GM18870 (cell line): ENCODE measurements around the gene MCM7.
"Not testable (repeated sequence)": the region's sequence is repeated elsewhere in the genome, so short reads cannot be mapped to it uniquely, and the experiment has no call there.

Experiments used
- ATAC-seq: cut with Tn5 transposase; IDR thresholded peaks from one replicate; pipeline ENCODE4 v1.9.1; 2021; ENCODE audit warnings: moderate library complexity; ENCODE audit not compliant: unreplicated experiment

The MCM7 gene

DNA sequence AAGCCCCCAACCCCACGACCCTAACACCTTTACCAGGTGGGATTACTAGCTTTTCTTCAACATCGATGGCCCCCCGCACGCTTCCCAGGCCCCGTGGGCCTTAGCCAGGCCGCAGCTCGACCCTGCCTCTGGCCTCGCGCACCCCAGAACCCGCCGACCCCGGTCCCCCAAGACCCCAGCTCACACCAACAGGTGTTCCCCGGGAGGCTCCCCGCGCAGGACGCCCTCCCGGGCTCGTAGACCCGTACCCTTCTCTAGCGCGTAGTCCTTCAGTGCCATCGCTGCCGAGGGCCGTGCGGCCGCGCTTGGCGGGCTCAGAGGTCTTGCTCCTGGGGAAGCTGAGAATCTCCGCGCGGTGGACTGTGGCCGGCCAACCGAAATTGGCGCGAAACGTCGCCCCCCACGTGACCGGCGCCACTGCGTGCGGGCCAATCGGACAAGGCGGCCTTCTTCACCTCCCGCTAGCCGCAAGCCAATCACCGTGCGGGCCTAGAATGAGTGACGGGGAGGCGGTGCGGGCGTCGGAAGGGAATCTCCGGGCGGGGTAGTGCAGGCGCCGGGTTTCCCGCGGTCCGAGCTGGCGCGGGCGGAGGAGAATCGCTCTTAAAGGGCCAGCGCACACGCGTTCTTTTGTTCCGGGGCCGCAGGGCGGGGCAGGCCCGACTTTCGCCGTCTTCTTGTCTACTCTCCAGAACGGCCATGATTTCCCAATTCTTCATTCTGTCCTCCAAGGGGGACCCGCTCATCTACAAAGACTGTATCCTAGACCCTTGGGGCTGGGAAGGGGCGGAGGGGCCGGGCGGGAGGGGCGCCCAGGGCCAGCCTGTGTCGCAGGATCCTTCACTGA is at the start of gene MCM7, which contains the start of gene AP4M1:
MCM7 (minus strand) TSS at position 382 of the 847 bp plus-strand sequence; CDS start at position 279, 103 bp downstream.
AP4M1 (plus strand) TSS at position 628 of the 847 bp plus-strand sequence; CDS start at position 700, 72 bp downstream.
- ATAC-seq = peak; percentile 61

DNA sequence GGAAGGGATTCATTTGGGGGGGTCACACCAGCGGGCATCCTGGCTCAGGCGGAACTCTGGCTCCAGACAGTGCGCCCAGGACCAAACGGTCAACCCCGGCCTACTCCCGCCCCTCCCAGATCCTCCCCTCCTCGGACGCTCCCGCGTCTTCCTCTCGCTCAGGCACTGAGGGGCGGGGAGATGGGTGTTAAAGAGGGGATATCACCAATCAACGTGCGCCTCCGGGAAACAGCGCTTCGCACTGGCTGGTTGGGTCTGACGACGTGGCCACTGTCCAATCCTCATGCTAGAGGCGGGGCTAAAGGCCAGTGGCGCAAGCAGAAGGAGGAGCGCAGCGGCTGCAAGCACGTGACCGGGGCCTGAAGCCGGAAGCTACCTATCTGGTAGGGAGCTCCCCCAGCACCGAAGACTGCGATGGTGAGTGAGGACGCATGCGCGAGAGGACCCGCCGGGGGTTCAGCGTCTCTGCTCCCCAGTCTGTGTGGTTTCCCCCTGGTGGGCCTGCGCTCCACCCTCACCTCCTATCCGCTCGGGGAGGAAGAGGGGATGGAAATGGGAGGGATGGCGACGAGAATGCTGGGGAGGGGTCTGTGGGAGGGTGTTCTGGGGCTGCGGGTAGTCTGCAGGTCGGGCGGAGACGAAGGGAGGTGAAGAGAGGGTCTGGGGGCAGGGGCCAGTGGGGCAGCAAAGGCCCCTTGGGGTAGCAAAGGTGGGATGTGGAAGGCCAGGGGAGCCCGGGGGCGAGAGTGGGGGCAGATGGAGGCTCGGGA is 47.5 kb upstream of the MCM7 start, which contains the start of gene LAMTOR4:
LAMTOR4 (plus strand) TSS at position 360 of the 770 bp plus-strand sequence; CDS start at position 415, 55 bp downstream.
- ATAC-seq = peak; percentile 98

DNA sequence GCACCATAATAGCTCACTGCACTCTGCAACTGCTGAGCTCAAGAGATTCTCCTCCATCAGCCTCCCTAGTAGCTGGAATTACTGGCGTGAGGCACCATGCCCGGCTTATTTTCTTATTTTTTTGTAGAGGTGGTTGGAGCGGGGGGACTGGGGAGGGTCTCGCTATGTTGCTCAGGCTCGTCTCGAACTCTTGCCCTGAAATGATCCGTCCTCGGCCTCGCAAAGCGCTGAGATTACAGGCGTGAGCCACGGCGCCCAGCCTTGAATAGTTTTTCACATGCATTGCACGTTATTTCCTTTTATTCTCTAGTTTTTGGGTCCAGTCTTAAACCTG is 47.0 kb upstream of the MCM7 start:
- ATAC-seq = no peak

- no peak for ATAC-seq
Observed at GRCh38 chr7:100147278-100147677, 46.1 kb upstream of the MCM7 start.

- not testable (repeated sequence) for ATAC-seq
Observed at GRCh38 chr7:100146350-100146749, 45.2 kb upstream of the MCM7 start.

GRCh38 chr7:100142461-100142860 is 41.3 kb upstream of the MCM7 start:
- ATAC-seq = no peak

- no peak for ATAC-seq
Observed at GRCh38 chr7:100141555-100141949, 40.4 kb upstream of the MCM7 start.

GRCh38 chr7:100137851-100138760 is 36.9 kb upstream of the MCM7 start:
- no peak for ATAC-seq

DNA sequence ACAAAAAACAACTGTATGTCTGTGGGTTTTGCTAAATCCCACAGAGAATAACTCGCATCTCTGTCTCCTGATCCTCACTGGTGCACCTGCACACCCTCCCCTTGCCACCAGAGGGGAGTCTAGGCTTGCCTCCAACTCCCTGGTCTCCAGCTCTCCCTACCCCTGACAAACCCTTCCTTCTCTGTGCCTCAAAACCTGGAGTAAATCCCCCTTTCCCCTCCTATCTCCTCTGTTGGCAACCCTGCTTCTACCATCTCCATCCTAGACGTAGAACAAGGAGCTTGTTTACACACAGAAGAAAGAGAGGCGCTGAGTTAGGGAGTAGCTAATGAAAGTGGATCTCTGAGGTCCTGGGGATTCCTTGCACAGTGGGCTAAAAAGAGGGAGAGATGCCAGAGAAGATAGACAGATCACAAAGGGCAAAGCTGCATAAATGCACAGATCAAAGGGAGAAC is 31.5 kb upstream of the MCM7 start:
- no peak for ATAC-seq

- no peak for ATAC-seq
Observed at GRCh38 chr7:100132126-100132525, 30.9 kb upstream of the MCM7 start.

- no peak for ATAC-seq
Observed at GRCh38 chr7:100130608-100131453, 29.6 kb upstream of the MCM7 start.

DNA sequence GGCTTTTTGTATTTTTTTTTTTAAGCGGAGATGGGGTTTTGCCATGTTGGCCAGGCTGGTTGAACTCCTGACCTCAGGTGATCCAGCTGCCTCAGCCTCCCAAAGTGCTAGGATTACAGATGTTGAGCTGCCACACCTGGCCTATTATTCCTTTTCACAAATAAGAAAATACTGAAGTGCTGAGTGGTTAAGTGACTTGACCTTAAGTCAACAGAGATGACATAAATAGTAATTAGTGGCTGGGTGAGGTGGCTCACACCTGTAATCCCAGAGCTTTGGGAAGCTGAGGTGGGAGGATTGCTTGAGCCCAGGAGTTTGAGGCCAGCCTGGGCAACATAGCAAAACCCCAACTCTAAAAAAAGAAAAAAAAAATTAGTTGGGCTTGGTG is 29.0 kb upstream of the MCM7 start:
- not testable (repeated sequence) for ATAC-seq

GRCh38 chr7:100128637-100128963 is 27.4 kb upstream of the MCM7 start:
- no peak for ATAC-seq

- ATAC-seq = no peak
Observed at GRCh38 chr7:100127866-100128636, 26.9 kb upstream of the MCM7 start.

DNA sequence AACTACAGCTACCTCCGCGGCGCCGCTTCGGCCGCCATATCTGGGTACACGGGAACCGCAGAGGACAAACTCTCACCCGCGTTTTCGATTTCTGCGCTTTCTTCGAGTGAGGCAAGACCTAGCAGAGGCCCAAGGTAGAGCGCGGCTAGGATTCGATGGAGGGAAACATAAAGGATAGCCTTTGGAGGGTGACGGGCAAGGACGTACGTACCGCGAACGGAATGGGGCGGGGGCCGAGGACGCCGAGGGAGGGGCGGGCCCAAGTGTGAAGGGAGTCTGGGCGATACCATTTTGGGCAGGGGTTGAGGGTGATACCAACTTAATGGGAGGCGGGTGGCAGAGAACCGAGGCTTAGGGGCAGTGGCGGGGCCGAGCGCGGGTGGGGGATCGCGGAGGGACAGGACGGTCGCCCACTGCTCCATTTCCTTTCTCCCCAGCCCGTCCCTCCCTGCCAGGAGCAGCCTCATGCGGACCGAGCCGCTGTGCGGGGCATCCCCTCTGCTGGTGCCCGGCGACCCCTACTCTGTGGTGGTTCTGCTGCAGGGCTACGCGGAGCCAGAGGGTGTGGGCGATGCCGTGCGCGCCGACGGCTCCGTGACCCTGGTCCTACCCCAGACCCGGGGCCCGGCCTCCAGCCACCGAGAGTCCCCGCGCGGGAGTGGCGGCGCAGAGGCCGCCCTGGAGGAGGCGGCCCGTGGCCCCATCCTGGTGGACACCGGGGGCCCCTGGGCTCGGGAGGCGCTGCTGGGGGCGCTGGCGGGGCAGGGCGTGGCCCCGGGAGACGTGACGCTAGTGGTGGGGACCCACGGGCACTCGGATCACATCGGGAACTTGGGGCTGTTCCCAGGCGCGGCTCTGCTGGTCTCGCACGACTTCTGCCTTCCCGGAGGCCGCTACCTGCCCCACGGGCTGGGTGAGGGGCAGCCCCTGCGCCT is 26.0 kb upstream of the MCM7 start, which contains the start of gene MBLAC1:
MBLAC1 (plus strand) TSS at position 37 of the 935 bp plus-strand sequence; CDS start at position 466, 429 bp downstream.
- peak; percentile 44 for ATAC-seq

- ATAC-seq = peak; percentile 23
Observed at GRCh38 chr7:100126239-100126930, 25.2 kb upstream of the MCM7 start.
